ENCODE data around the gene BTBD2.

Gene BTBD2

DNA sequence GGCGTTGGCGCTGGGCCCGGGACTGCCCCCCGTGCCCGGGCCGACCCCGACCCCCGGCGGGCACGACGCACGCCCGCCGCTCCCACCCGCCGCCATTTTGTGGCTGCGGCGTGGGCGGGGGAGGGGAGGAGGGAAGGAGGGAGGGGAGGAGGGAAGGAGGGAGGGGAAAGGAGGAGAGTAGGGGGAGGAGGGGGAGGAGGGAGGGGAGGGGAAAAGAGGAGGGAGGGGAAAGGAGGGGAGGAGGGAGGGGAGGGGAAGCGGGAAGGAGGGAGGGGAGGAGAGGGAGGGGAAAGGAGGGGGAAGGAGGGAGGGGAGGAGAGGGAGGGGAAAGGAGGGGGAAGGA lies at the start of gene BTBD2:
Gene BTBD2 (minus strand): TSS at position 107 of the 343 bp plus-strand sequence. CDS start 11 bp downstream, at position 96.
- DNase-seq (ENCODE audit: low read depth) = peak; percentile 71

DNA sequence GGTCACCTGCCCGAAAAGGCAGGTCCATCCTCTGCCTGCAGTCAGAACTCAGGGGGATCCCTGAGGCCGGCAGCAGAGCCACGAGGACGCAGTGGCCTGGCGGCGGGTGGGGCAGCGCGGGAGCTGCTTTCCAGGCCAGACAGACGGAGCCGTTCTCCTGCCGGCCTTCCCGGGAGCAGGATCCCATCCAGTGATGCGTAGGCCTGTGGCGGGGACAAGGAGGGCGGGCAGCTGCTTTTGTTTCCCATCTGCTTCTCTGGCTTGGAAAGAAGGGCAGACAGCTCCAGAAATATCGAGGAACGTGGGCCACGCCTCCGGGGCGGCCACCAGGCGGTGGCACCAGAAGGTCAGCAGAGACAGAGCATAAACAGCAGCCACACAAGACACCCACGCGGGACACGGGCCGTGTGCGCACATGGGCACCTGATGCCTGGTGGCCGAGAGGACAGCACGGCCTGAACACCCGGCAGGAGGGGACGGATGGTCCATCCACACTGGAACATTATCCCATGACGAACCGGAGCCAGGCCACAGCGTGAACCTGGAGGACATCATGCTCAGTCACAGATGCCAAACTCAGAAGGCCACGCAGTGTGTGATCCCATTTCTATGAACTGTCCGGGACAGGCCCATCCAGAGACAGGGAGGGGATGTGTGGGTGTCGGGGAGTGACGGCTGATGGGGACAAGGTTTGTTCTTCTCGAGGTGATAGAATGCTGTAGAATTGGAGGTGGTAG lies 49.4 kb upstream of the BTBD2 start:
- peak; percentile 16 for DNase-seq (ENCODE audit: low read depth)

DNA sequence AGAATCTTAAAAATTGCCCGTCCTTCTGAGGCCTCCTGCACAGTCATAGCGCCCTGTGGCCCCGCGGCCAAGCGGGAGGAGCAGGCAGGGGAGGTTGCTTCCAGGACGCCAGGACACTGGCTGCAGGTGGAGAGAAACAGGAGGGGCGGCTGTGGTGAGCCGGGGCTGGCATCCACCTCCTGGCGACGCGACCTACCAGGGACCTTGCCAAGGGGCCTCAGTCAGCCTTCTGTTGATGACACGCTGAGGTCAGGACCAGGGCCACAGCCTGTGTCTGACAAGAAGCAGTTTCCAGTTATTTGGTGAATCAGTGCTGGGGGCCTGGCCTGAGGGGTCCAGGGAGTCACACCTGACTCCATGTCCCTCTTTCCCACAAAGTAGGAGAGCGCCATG lies 48.9 kb upstream of the BTBD2 start:
- DNase-seq (ENCODE audit: low read depth) = no peak

DNA sequence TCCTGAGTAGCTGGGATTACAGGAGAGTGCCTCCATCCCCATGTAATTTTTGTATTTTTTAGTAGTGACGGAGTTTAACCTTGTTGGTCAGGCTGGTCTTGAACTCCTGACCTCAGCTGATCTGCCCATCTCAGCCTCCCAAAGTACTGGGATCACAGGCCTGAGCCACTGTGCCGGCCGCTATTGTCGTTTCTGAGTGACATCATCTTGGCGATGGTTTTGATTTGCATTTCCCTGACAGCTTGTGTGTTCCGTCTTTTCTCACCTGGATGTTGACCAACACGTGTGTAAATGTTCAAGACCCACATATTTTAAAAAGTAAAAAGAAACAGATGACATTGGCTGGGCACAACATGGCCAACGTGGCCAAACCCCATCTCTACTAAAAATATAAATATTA lies 48.3 kb upstream of the BTBD2 start:
- DNase-seq (ENCODE audit: low read depth) = no peak

DNA sequence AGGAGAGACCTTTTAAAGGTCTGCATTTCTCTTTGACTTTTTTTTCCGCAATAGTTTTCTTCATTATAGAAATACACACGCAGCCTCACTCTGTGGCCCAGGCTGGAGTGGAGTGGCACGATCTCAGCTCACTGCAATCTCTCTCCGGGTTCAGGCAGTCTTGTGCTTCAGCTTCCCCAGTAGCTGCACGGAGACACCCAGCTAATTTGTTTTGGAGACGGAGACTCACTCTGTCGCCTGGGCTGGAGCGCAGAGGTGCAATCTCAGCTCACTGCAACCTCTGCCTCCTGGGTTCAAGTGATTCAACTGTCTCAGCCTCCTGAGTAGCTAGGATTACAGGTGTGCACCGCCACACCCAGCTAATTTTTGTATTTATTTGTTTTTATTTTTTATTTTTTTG lies 47.3 kb upstream of the BTBD2 start:
- no peak for DNase-seq (ENCODE audit: low read depth)

DNA sequence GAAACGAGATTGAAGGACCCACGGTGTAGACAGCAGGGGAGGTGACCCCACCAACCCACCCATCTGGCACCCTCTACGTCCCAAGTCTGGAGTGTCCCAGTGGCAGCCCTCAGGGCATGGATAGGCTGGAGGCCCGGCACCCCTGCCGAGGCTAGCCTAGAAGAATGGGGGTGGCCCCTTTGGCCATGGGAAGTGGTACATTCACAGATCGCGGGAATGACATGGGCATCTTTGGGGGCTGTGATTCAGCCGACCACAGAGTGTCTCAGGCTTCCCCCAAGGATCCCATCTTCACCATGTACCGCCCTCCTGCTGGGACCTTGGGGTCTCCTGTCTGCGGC lies 46.8 kb upstream of the BTBD2 start:
- DNase-seq (ENCODE audit: low read depth) = peak; percentile 34

DNA sequence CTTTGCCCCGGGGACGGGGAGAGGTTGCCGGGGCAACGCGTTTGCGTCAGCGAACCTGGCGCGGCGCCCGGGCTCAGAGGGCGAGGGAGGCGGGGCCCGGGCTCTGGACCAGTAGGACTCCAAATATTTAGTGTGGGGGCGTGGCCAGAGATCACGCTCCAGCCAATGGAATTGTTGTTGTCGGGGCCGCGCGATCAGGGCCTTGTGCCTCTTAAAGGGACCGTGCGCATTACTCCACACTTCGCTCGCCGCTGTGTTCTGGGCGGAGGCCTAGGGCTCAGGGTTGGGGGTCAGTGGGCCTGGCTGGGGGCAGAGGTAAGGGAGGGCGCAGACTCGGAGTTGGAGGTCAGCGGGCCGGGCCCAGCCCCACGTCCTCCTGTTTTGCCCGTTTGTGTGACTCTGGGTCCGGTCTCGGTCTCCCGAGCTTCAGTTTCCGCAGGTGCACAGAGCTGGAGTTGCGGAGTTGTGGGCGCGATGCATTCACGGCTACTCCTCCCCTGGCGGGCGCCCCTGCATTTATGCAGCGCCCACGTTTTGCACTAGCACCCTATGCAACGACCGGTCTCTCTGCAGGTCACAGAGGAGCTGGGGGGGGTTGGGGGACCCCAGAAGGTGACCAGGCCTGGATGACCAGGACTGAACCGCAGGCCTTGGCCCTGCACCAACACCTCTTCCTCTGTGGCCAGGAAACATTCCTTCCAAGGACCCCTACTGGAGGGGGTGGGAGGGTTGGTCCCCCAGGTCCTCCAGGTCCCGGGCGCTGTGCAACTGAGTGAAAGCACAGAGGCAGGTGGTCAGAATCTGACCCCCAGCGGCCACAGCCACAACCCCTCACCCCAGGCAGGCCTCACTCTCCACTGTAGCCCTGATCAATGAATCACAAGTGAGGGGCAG lies 46.2 kb upstream of the BTBD2 start:
- peak; percentile 99 for DNase-seq (ENCODE audit: low read depth)

DNA sequence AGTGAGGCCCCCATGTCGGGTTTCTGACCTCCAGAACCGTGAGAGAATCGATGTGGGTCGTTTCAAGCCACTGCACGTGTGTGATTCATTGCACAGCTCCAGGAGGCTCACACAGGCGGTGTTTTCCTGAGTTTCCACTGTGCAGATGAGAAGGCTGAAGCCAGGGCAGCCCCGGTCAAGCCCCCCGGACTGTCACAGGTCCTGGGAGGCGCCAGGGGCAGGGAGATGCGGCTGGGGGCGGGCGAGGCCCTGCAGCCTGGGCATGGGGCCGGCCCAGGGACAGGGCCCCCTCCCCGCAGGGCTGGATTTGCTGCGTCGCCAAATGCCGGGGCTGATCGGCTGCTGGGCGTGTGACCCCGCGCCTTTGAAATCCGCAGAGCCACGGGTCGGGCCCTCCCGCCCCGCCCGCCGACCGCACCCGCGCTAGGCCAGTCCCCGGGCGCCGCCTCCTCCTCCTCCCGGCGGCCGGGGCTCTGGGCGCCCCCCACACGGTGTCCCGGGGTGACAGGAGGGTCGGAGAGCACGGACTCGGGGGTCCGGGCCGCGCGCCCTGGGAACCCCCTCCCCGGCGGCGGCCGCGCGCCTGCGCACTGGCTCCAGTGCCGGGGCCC lies 45.5 kb upstream of the BTBD2 start:
- peak; percentile 82 for DNase-seq (ENCODE audit: low read depth)

DNA sequence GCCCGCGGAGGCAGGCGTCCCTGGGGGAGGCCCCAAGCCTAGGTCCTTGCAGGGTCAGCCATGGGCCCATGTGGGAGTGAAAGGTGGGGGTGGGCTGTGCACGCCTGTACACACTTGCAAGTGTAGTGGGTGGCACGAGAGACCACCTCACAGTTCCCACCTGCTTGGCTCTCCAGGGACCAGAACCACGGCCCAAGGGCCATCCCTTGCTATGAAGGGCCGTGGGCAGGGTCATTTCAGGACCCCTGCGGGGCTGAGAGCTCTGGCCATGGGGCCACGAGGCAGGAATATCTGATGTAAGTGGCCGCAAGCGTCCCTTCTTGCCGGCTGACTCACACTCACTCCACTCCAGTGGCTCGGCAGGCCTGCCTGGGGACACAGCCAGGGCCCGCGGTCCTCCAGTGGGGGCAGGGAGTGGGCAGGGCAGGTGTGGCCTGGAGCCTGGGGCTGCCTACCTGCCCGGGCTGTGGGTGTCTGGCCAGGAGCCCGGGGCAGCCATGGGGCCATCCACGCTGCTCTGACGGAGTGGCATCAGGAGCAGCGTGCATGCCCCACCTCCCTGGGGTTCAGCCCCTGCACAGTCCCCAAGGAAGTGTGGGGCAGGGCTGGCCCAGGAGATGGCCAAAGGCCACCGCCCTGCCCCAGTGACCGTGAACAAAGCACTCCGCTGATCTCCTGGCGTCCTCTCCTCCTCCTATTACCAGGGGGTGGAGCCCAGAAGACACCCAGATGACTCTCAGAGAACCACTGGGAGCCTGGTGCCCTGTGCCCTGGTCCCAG lies 44.1 kb upstream of the BTBD2 start:
- peak; percentile 72 for DNase-seq (ENCODE audit: low read depth)

DNA sequence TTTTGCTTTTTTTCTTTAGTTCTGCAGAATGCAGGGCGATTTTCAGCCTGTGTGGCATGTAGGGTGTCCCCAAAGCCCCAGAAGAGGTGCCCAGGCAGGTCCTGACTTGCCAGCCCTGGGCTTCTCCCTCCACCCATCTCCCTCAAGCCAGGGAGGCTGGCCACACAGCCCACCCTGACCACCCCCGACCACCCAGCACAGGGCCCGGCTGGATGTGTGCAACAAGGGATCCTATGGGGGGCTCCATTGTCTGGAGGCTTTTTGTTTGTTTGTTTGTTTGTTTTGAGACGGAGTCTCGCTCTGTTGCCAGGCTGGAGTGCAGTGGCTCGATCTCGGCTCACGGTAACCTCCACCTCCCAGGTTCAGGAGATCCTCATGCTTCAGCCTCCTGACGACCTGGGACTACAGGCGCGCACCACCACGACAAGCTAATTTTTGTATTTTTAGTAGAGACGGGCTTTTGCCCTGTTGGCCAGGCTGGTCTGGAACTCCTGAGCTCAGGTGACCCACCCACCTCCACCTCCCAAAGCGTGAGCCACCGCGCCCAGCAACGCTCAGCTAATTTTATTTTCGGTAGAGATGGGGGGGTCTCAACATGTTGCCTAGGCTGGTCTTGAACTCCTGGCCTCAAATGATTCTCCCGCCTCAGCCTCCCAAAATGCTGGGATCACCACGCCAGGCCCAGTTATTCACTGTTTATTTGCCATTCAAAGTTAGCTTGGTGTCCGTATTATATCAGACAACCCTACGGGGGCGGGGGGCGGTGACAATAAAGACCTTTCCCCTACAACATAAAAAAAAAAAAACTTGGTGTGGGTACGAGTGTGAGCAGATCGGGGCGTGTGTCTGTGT lies 43.3 kb upstream of the BTBD2 start:
- DNase-seq (ENCODE audit: low read depth) = no peak

DNA sequence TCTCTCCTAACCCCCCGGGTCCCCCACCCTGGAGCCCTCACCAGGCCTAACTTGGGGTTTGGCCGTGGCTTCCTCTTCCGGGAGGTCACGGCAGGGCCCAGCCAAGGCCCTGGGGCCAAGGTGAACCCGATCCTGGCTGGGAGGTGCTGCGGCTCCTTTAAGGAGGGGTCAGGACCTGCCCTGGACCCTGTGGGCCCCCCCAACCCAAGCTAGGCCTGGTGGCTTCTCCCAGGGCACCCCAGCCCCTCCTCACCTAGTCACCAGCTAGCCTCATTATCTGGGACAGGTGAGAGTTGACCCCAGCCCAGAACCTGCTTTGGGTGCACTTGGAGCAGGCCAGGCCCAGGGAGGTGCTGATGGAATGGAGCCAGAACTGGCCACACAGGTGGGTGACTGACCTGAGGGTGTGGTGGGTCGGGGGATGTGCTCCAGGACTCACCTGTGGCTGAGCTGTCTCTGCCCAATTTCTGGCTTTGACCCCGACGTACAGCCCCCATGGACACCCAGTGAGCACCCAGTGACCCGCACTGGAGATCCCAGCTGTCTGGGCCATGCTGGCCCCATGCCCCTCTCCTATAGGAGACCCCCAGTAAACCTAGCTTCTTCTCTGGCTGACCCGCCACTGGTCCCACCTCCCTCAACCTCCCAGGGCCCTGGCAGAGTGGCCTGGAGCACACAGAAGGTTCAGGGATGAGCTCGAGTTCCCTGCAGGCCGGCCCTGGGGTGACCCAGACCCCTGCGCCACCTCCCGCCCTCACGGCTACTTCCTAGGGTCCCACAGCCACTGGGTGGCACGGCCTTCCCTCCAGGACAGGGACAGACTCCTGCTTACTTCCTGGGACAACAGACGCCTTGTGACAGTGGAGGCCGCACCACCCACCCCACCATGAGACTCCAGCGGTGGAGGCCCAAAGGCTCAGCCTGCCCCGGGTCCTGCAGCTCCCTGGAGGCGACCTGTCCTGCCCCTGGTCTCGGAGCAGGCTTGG lies 42.3 kb upstream of the BTBD2 start:
- DNase-seq (ENCODE audit: low read depth) = no peak

DNA sequence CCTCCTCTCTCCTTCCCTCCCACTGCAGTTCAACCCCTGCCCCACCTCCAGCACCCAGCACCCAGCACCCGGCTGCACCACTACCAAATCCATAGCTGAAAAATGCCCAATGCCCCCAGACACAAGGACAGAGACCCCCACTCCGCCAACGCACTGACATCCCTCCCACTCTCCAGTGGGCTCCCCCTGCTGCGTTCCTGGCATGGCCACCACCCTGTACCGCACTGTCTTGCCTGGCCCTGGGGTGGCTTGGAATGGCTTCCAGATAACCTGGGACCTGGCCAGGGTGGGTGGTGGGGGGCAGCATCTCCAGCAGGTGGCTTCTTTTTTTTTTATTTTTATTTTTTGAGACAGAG lies 41.3 kb upstream of the BTBD2 start:
- DNase-seq (ENCODE audit: low read depth) = no peak

DNA sequence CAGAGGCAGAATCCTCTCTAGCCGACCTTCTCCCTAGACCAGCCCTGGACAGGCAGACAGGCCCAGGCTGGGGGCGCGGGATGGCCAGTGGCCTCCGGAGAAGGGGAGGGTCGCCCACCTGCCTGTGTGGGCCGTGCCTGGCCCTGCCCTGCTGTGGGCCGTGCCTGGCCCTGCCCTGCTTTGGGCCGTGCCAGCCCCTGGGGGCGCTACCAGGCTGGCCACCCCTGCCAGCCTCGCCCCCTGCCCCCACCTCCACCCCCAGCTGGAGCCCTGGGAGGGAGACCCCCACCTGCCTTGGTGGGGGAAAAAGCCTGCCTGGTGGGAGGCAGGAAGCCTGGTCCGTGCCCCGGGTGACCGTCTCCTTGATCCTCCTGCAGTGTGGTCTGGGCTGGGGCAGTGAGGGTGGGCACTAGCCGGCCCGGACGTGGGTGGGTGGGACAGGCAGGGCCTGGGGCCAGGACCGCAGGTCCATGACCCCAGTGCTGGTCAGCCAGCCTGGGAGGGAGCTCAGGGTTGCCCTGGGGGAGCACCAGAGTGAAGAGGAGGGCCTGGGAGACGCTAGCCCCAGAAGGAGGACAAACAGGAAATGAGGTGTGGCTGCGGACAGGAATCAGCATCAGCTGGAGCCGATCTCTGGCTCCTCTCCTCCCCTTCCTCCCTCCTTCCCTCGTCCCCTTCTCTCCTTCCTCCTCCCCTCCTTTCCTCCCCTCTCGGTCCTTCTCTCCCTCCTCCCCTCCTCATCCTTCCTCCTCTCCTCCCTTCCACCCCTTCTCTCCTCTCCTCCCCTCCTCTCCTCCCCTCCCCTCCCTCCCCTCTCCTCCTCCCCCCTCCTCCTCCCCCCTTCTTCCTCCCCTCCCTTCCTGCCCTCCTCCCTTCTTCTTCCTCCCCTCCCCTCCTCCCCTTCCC lies 40.7 kb upstream of the BTBD2 start:
- DNase-seq (ENCODE audit: low read depth) = peak; percentile 73

DNA sequence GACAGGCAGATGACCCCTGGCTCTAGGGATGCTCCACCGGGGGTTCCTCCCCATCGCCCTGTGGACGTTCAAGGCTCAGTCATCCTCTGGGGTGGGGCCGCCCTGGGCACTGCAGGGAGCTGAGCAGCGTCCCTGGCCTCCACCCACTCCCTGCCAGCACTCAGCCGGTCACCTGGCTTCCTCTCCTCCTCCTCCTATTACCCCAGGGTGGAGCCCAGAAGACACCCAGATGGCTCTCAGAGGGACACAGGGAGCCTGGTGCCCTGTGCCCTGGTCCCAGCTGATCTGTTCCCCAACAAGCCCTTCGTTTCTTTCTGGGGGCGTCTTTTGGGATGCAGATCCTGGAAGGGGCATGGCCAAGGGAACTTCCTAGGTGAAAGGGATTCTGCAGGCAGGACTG lies 39.2 kb upstream of the BTBD2 start:
- no peak for DNase-seq (ENCODE audit: low read depth)

DNA sequence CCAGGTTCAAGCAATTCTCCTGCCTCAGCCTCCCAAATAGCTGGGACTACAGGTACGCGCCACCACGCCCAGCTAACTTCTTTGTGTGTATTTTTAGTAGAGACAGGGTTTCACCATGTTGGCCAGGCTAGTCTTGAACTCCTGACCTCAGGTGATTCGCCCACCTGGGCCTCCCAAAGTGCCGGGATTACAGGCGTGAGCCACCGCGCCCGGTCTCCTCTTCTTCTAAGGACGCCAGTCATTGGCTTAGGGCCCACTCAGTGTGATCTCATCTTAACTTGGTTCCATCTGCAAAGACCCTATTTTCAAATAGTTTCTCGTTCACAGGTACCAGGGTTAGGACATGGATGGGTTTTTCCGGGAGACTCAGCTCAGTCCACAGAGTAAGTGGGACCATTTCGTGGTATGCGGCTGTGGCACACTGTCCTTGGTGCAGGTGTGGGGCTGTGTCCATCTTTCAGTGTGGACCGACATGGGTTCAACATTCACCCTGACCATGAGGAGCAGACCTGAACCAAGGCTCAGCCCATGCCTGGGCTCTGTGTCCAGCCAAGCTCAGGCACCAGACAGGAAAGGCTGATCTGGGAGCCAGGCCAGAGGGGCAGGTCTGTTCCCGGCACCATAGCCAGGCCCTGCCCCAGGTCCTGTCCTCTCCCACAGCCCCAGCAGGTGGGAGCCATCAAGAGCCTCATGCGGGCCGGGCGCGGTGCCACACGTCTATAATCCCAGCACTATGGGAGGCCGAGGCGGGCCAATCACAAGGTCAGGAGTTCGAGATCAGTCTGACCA lies 38.3 kb upstream of the BTBD2 start:
- DNase-seq (ENCODE audit: low read depth) = no peak

DNA sequence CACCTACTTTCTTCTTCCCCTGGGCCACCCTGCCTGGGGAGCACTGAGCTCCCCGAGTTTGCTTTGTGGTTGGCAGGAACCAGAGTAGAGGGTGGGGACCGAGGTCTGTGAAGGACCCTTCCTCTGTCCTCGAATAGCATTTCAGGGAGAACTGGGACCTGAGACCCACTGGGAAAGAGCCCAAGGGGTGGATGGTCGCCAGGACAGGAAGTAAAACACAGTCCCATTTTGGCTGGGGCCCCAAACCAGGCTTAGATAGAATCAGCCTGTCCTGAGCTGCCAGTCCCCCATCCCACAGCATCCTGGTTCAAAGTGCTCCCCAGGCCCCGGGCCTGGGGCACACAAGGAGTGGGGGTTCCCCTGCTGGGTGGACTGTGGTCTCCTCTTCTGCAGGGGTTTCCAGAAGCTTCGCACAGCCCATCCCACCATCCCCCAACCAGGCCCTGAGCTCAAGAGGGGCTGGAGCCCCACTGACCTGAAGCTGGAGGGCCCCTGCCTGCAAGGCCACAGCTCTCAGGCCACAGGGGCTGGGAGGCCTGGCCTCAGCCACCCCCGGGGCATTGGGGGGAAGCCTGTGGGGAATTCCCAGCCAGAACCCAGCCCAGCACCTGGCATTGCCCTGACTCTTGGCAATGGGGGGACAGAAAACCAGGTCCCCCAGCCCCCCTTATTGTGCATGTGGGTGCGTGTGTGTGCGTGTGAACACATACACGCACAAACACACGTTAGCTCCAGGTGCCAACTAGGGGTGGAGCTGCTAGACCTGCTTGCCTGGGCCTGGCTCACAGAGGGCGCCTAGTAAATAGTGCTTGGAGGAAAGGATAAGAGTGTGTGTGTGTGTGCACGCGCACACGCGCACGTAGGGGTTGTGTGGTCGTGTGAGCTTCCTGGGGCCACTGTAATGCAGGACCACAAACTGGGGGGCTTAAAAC lies 36.5 kb upstream of the BTBD2 start:
- no peak for DNase-seq (ENCODE audit: low read depth)
